Measurements from ENCODE around the gene ARRDC4. TPM values are rescaled to one million over a fixed set of nuclear protein-coding genes. Genes with fewer than 3 reads are reported as not detected.

Gene ARRDC4
- polyA plus RNA-seq, 1 donor from 2014 or later: 39.7 TPM

- Histone ChIP-seq H3K4me2 (ENCODE audit: low read length) (no peak overlapping the region), H3F3A (ENCODE audit: insufficient read depth, low read length, poor library complexity, severe bottlenecking) (no peaks in the 10 kb centered on the region), H3K9me2 (ENCODE audit: insufficient read depth, low read length) (no peaks in the 10 kb centered on the region), H3K4me3 (ENCODE audit: low read length) (no peak overlapping the region), H4K20me1 (ENCODE audit: insufficient read depth) (no peaks in the 10 kb centered on the region), H3K9me3 (ENCODE audit: low read length) (no peaks in the 10 kb centered on the region), H3K36me3 (ENCODE audit: insufficient read depth, low read length) (no peaks in the 10 kb centered on the region), H3K27ac (ENCODE audit: low read length) (no peak overlapping the region), H3K27me3 (ENCODE audit: insufficient read depth, low read depth, low read length) (no peaks in the 10 kb centered on the region), H3K9ac (ENCODE audit: low read length) (no peak overlapping the region), H2AFZ (ENCODE audit: low read depth, low read length) (no peak overlapping the region), H3K79me2 (replicated peaks; ENCODE audit: insufficient read depth, low read length) (no peaks in the 10 kb centered on the region)
- TF ChIP-seq RAD21 (conservative IDR thresholded peaks at IDR 0.05) (no peak), SMC3 (conservative IDR thresholded peaks at IDR 0.05; ENCODE audit: poor library complexity) (no peak), EP300 (conservative IDR thresholded peaks at IDR 0.05; ENCODE audit: poor library complexity, severe bottlenecking) (no peak), MXI1 (conservative IDR thresholded peaks at IDR 0.05; ENCODE audit: poor library complexity, severe bottlenecking) (no peak), TAF1 (IDR thresholded peaks at IDR 0.05; ENCODE audit: low read depth) (no peak), REST (IDR thresholded peaks at IDR 0.05; ENCODE audit: borderline replicate concordance) (no peak), POLR2AphosphoS5 (IDR thresholded peaks at IDR 0.05) (no peak), EZH2 (IDR thresholded peaks at IDR 0.05; ENCODE audit: borderline replicate concordance, insufficient read depth, low read length, poor library complexity, severe bottlenecking) (no peak)
Observed at GRCh38 chr15:98000249-98001203, 40.0 kb downstream of the ARRDC4 start.

GRCh38 chr15:98001663-98002194, 41.2 kb downstream of the ARRDC4 start:
- no peak overlapping the region for H3K9ac ChIP-seq (ENCODE audit: low read length)
- no peaks in the 10 kb centered on the region for H3K9me3 ChIP-seq (ENCODE audit: low read length)
- H3K27me3 ChIP-seq (ENCODE audit: insufficient read depth, low read depth, low read length): no peaks in the 10 kb centered on the region
- H4K20me1 ChIP-seq (ENCODE audit: insufficient read depth): no peaks in the 10 kb centered on the region
- H3K4me3 ChIP-seq (ENCODE audit: low read length): no peak overlapping the region
- no peaks in the 10 kb centered on the region for H3K9me2 ChIP-seq (ENCODE audit: insufficient read depth, low read length)
- H3K4me2 ChIP-seq (ENCODE audit: low read length): no peak overlapping the region
- TF ChIP-seq, protein P1, sequence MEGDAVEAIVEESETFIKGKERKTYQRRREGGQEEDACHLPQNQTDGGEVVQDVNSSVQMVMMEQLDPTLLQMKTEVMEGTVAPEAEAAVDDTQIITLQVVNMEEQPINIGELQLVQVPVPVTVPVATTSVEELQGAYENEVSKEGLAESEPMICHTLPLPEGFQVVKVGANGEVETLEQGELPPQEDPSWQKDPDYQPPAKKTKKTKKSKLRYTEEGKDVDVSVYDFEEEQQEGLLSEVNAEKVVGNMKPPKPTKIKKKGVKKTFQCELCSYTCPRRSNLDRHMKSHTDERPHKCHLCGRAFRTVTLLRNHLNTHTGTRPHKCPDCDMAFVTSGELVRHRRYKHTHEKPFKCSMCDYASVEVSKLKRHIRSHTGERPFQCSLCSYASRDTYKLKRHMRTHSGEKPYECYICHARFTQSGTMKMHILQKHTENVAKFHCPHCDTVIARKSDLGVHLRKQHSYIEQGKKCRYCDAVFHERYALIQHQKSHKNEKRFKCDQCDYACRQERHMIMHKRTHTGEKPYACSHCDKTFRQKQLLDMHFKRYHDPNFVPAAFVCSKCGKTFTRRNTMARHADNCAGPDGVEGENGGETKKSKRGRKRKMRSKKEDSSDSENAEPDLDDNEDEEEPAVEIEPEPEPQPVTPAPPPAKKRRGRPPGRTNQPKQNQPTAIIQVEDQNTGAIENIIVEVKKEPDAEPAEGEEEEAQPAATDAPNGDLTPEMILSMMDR (IDR thresholded peaks at IDR 0.05; ENCODE audit: poor library complexity, severe bottlenecking): no peak
- TF ChIP-seq SMC3 (conservative IDR thresholded peaks at IDR 0.05; ENCODE audit: poor library complexity) (no peak), MXI1 (conservative IDR thresholded peaks at IDR 0.05; ENCODE audit: poor library complexity, severe bottlenecking) (no peak), RAD21 (conservative IDR thresholded peaks at IDR 0.05) (no peak), TAF1 (IDR thresholded peaks at IDR 0.05; ENCODE audit: low read depth) (no peak), REST (IDR thresholded peaks at IDR 0.05; ENCODE audit: borderline replicate concordance) (no peak), EZH2 (IDR thresholded peaks at IDR 0.05; ENCODE audit: borderline replicate concordance, insufficient read depth, low read length, poor library complexity, severe bottlenecking) (no peak), EP300 (conservative IDR thresholded peaks at IDR 0.05; ENCODE audit: poor library complexity, severe bottlenecking) (no peak), POLR2AphosphoS5 (IDR thresholded peaks at IDR 0.05) (no peak)
- no peaks in the 10 kb centered on the region for H3K79me2 ChIP-seq (replicated peaks; ENCODE audit: insufficient read depth, low read length)
- no peaks in the 10 kb centered on the region for H3K36me3 ChIP-seq (ENCODE audit: insufficient read depth, low read length)
- no peaks in the 10 kb centered on the region for H3F3A ChIP-seq (ENCODE audit: insufficient read depth, low read length, poor library complexity, severe bottlenecking)
- H3K27ac ChIP-seq (ENCODE audit: low read length): no peak overlapping the region
- H2AFZ ChIP-seq (ENCODE audit: low read depth, low read length): no peak overlapping the region
